NB4 (cell line): Measurements from ENCODE around the gene SST.

ENCODE experiments used
- CTCF ChIP-seq: IDR thresholded peaks from one replicate; pipeline ENCODE4 v1.5.1; 2012; ENCODE audit warnings: low read depth, low read length
- MAX ChIP-seq: IDR thresholded peaks from 2 replicates; pipeline ENCODE4 v1.6.1; 2011; ENCODE audit warnings: low read depth, low read length
- MYC ChIP-seq: IDR thresholded peaks from 2 replicates; pipeline ENCODE4 v1.6.1; 2011; ENCODE audit warnings: low read depth, low read length
- POLR2A ChIP-seq: IDR thresholded peaks from 2 replicates; pipeline ENCODE4 v1.6.1; 2011; ENCODE audit warnings: mild to moderate bottlenecking; ENCODE audit not compliant: insufficient read length; ENCODE audit errors: extremely low read depth

GRCh38 chr3:187621881-187622280, 48.3 kb downstream of the SST start:
- TF ChIP-seq CTCF, result no peak
- no peak for TF ChIP-seq MAX
- no peak for TF ChIP-seq POLR2A
- TF ChIP-seq MYC, result no peak
